WTC11 (cell line): ENCODE measurements around the gene RAPGEF6. TPM values are rescaled to one million over a fixed set of nuclear protein-coding genes. Genes with fewer than 3 reads are reported as not detected.
"Not testable (repeated sequence)": the region's sequence is repeated elsewhere in the genome, so short reads cannot be mapped to it uniquely, and the experiment has no call there.

Source experiments
- ATAC-seq: fragments of 200-7000 bp; cut with Tn5 transposase; 2 replicates; pipeline ENCODE4 v1.10.0; 2021; ENCODE audit warnings: mild to moderate bottlenecking, moderate library complexity
- CTCF ChIA-PET: fragments of 300-600 bp; sonication (Branson Sonifier 250); formaldehyde crosslinking; loops from one replicate; lab custom pipeline; 2021; ENCODE audit warnings: antibody characterized with exemption; lab: Charles Lee
- POLR2A ChIA-PET: fragments of 350-600 bp; sonication (Branson Sonifier 250); formaldehyde crosslinking; loops from one replicate; lab custom pipeline; 2021; ENCODE audit warnings: antibody characterized with exemption; lab: Charles Lee
- DNase-seq: peaks from one replicate; pipeline ENCODE4 v3.0.0; 2021; ENCODE audit warnings: low spot score
- H3K27ac Mint-ChIP-seq: 2 replicates; pipeline ENCODE4 v1.8.0; 2021; ENCODE audit warnings: mixed read lengths
- H3K27me3 Mint-ChIP-seq: 2 replicates; pipeline ENCODE4 v1.8.0; 2021; ENCODE audit warnings: low read depth, mild to moderate bottlenecking, moderate library complexity, mixed read lengths
- H3K36me3 Mint-ChIP-seq: 2 replicates; pipeline ENCODE4 v1.8.0; 2021; ENCODE audit warnings: mixed read lengths
- H3K4me1 Mint-ChIP-seq: 2 replicates; pipeline ENCODE4 v1.8.0; 2022; ENCODE audit warnings: mixed read lengths
- H3K4me3 Mint-ChIP-seq: 2 replicates; pipeline ENCODE4 v1.8.0; 2021; ENCODE audit warnings: mild to moderate bottlenecking, moderate library complexity, mixed read lengths
- H3K9me3 Mint-ChIP-seq: 2 replicates; pipeline ENCODE4 v1.8.0; 2021; ENCODE audit warnings: mixed read lengths
- ARID4B ChIP-seq: sonication (generic); formaldehyde crosslinking; IDR thresholded peaks from 2 replicates; pipeline ENCODE4 v1.8.0; 2023; ENCODE audit warnings: missing genetic modification reagents, mild to moderate bottlenecking, borderline replicate concordance
- CBFB ChIP-seq: sonication (generic); formaldehyde crosslinking; IDR thresholded peaks from 2 replicates; pipeline ENCODE4 v1.8.1; 2022; ENCODE audit warnings: mild to moderate bottlenecking, low read depth, missing genetic modification reagents
- CREB1 ChIP-seq: sonication (generic); formaldehyde crosslinking; IDR thresholded peaks from 2 replicates; pipeline ENCODE4 v1.8.0; 2023; ENCODE audit warnings: mild to moderate bottlenecking, missing genetic modification reagents
- EMX1 ChIP-seq: fragments of 250-450 bp; sonication (Bioruptor Pico); IDR thresholded peaks from 2 replicates; pipeline ENCODE4 v1.8.0; 2021; ENCODE audit warnings: mild to moderate bottlenecking
- FOXK1 ChIP-seq: sonication (generic); formaldehyde crosslinking; IDR thresholded peaks from 2 replicates; pipeline ENCODE4 v1.8.0; 2022; ENCODE audit warnings: mild to moderate bottlenecking, moderate library complexity, missing genetic modification reagents
- GABPB1 ChIP-seq: sonication (generic); formaldehyde crosslinking; IDR thresholded peaks from 2 replicates; pipeline ENCODE4 v1.8.1; 2023; ENCODE audit warnings: mild to moderate bottlenecking, missing genetic modification reagents
- GRHL2 ChIP-seq: fragments of 250-450 bp; sonication (Bioruptor Pico); IDR thresholded peaks from 2 replicates; pipeline ENCODE4 v1.8.0; 2022; ENCODE audit warnings: mild to moderate bottlenecking, moderate library complexity; ENCODE audit not compliant: insufficient replicate concordance, severe bottlenecking
- HMGA2 ChIP-seq: fragments of 250-450 bp; sonication (Bioruptor Pico); IDR thresholded peaks from 2 replicates; pipeline ENCODE4 v1.4.0; 2021; ENCODE audit warnings: mild to moderate bottlenecking, moderate library complexity
- JUN ChIP-seq: sonication (generic); formaldehyde crosslinking; IDR thresholded peaks from 2 replicates; pipeline ENCODE4 v1.8.0; 2023; ENCODE audit warnings: mild to moderate bottlenecking, missing genetic modification reagents
- NFYB ChIP-seq: sonication (generic); formaldehyde crosslinking; conservative IDR thresholded peaks from 2 replicates; pipeline ENCODE4 v1.8.0; 2022; ENCODE audit warnings: low read depth, missing genetic modification reagents
- RELA ChIP-seq: sonication (generic); formaldehyde crosslinking; IDR thresholded peaks from 2 replicates; pipeline ENCODE4 v1.8.1; 2022; ENCODE audit warnings: missing genetic modification reagents, mild to moderate bottlenecking, borderline replicate concordance
- SP1 ChIP-seq: sonication (generic); formaldehyde crosslinking; conservative IDR thresholded peaks from 2 replicates; pipeline ENCODE4 v1.8.1; 2022; ENCODE audit warnings: missing genetic modification reagents
- TEAD1 ChIP-seq: sonication (generic); formaldehyde crosslinking; IDR thresholded peaks from 2 replicates; pipeline ENCODE4 v1.8.0; 2022; ENCODE audit warnings: mild to moderate bottlenecking, missing genetic modification reagents
- ZNF121 ChIP-seq: sonication (generic); formaldehyde crosslinking; IDR thresholded peaks from 2 replicates; pipeline ENCODE4 v1.8.0; 2023; ENCODE audit warnings: missing genetic modification reagents
- ZNF138 ChIP-seq: sonication (generic); formaldehyde crosslinking; conservative IDR thresholded peaks from 2 replicates; pipeline ENCODE4 v1.8.1; 2022; ENCODE audit warnings: mild to moderate bottlenecking, moderate library complexity, missing genetic modification reagents
- ZNF671 ChIP-seq: fragments of 250-450 bp; sonication (Bioruptor Pico); IDR thresholded peaks from 2 replicates; pipeline ENCODE4 v1.8.0; 2021; ENCODE audit warnings: mild to moderate bottlenecking
- ZSCAN18 ChIP-seq: fragments of 250-450 bp; sonication (Bioruptor Pico); IDR thresholded peaks from 2 replicates; pipeline ENCODE4 v2.1.2; 2022; ENCODE audit warnings: mild to moderate bottlenecking, moderate library complexity
- total RNA-seq: library from RNA; stranded (reverse); gene quantifications from 3 replicates; pipeline ENCODE4 v1.2.3, GENCODE V29; 2021
- TF ChIP-seq, protein P1 (sequence below): sonication (generic); formaldehyde crosslinking; IDR thresholded peaks from 2 replicates; pipeline ENCODE4 v1.8.1; 2022; ENCODE audit warnings: low read depth, missing genetic modification reagents, borderline replicate concordance
- TF ChIP-seq, protein P2 (sequence below): sonication (generic); formaldehyde crosslinking; conservative IDR thresholded peaks from 2 replicates; pipeline ENCODE4 v1.8.1; 2023; ENCODE audit warnings: mild to moderate bottlenecking, low read depth, missing genetic modification reagents, moderate library complexity

The RAPGEF6 gene
- total RNA-seq, 1 experiment from 2014 or later = 18.0 TPM

GRCh38 chr5:131679911-131680310, 44.9 kb upstream of the RAPGEF6 start:
- Mint-ChIP-seq H3K36me3 (peaks cover 18% of the 10 kb centered on the region), H3K9me3 (no peaks in the 10 kb centered on the region), H3K27ac (no peak overlapping the region; the same call in 1 of the 2 replicates), H3K27me3 (no peaks in the 10 kb centered on the region), H3K4me3 (no peak overlapping the region), H3K4me1 (no peaks in the 10 kb centered on the region)
- DNase-seq = no peak
- no peak for TF ChIP-seq GABPB1
- no peak for TF ChIP-seq SP1 (CRISPR knock-in tag)
- TF ChIP-seq EMX1 (CRISPR knock-in tag) = no peak
- no peak for TF ChIP-seq ZNF138 (CRISPR knock-in tag)
- TF ChIP-seq ZSCAN18 (CRISPR knock-in tag) = no peak
- TF ChIP-seq CBFB = no peak
- no peak for TF ChIP-seq JUN (CRISPR knock-in tag)
- no peak for TF ChIP-seq HMGA2 (CRISPR knock-in tag)
- TF ChIP-seq ZNF671 (CRISPR knock-in tag) = no peak
- TF ChIP-seq CREB1 (CRISPR knock-in tag) = no peak
- TF ChIP-seq, protein P1, sequence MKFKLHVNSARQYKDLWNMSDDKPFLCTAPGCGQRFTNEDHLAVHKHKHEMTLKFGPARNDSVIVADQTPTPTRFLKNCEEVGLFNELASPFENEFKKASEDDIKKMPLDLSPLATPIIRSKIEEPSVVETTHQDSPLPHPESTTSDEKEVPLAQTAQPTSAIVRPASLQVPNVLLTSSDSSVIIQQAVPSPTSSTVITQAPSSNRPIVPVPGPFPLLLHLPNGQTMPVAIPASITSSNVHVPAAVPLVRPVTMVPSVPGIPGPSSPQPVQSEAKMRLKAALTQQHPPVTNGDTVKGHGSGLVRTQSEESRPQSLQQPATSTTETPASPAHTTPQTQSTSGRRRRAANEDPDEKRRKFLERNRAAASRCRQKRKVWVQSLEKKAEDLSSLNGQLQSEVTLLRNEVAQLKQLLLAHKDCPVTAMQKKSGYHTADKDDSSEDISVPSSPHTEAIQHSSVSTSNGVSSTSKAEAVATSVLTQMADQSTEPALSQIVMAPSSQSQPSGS = no peak
- no peak for TF ChIP-seq TEAD1 (CRISPR knock-in tag)
- no peak for TF ChIP-seq ARID4B (CRISPR knock-in tag)
- no peak for TF ChIP-seq FOXK1 (CRISPR knock-in tag)
- POLR2A ChIA-PET = no interaction called here
- CTCF ChIA-PET = no interaction called here
- ATAC-seq = no peak

DNA sequence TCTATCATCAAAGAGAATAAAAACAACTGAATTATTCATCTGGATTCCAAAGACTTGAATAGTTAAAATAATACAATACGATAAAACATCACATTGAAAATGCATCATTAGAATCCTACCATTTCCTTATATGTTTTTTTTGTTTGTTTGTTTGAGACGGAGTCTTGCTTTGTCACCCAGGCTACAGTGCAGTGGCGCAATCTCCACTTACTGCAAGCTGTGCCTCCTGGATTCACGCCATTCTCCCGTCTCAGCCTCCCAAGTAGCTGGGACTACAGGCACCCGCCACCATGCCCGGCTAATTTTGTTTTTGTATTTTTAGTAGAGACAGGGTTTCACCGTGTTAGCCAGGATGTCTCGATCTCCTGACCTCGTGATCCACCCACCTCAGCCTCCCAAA, 43.2 kb upstream of the RAPGEF6 start:
- peaks cover 21% of the 10 kb centered on the region for H3K36me3 Mint-ChIP-seq
- POLR2A ChIA-PET, DNase-seq, H3K4me1 Mint-ChIP-seq, H3K27me3 Mint-ChIP-seq, CTCF ChIA-PET, H3K4me3 Mint-ChIP-seq, H3K9me3 Mint-ChIP-seq, H3K27ac Mint-ChIP-seq, ATAC-seq: not testable (repeated sequence)

GRCh38 chr5:131677115-131677514, 42.1 kb upstream of the RAPGEF6 start:
- ChIA-PET CTCF (no interaction called here), POLR2A (no interaction called here)
- Mint-ChIP-seq H3K27ac (peak overlapping the region; percentile 63; the same call in 1 of the 2 replicates), H3K27me3 (no peaks in the 10 kb centered on the region), H3K4me3 (no peak overlapping the region), H3K4me1 (peaks cover 5% of the 10 kb centered on the region), H3K9me3 (no peaks in the 10 kb centered on the region), H3K36me3 (peaks cover 21% of the 10 kb centered on the region)
- no peak for ATAC-seq
- TF ChIP-seq NFYB (CRISPR knock-in tag) (no peak), ZNF121 (CRISPR knock-in tag) (no peak), GRHL2 (no peak), RELA (CRISPR knock-in tag) (no peak)
- TF ChIP-seq, protein P2, sequence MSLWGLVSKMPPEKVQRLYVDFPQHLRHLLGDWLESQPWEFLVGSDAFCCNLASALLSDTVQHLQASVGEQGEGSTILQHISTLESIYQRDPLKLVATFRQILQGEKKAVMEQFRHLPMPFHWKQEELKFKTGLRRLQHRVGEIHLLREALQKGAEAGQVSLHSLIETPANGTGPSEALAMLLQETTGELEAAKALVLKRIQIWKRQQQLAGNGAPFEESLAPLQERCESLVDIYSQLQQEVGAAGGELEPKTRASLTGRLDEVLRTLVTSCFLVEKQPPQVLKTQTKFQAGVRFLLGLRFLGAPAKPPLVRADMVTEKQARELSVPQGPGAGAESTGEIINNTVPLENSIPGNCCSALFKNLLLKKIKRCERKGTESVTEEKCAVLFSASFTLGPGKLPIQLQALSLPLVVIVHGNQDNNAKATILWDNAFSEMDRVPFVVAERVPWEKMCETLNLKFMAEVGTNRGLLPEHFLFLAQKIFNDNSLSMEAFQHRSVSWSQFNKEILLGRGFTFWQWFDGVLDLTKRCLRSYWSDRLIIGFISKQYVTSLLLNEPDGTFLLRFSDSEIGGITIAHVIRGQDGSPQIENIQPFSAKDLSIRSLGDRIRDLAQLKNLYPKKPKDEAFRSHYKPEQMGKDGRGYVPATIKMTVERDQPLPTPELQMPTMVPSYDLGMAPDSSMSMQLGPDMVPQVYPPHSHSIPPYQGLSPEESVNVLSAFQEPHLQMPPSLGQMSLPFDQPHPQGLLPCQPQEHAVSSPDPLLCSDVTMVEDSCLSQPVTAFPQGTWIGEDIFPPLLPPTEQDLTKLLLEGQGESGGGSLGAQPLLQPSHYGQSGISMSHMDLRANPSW (CRISPR knock-in tag) = no peak
- DNase-seq = no peak
